Measurements from ENCODE around the gene MAB21L4. TPM values are rescaled to one million over a fixed set of nuclear protein-coding genes. Genes with fewer than 3 reads are reported as not detected.
A peak's percentile ranks its signal among the peaks of the same experiment; 100 is the strongest.

Gene MAB21L4
- total and polyA plus RNA-seq, 2 donors from 2014 or later: 6.1 to 28.5 TPM

- no peak for TF ChIP-seq CTCF (IDR thresholded peaks at IDR 0.05; ENCODE audit: borderline replicate concordance, extremely low read depth, insufficient read depth)
- H3K4me3 ChIP-seq (ENCODE audit: low read length in 3 of 3): no peak overlapping the region
- FAIRE-seq (no peak), DNase-seq (peak; percentile 43 to 91 (median 59))
- H3K9ac ChIP-seq (ENCODE audit: low read length in 3 of 3): no peak overlapping the region
- no peak overlapping the region for H3K27ac ChIP-seq (ENCODE audit: low read depth in 2 of 2, low read length in 2 of 2)
- intact Hi-C loops (cut with DNase I): no loop called here
- H3K9me3 ChIP-seq (ENCODE audit: control insufficient read depth in 2 of 3, insufficient read depth in 1 of 3, low read length in 3 of 3): no peaks in the 10 kb centered on the region
- H3K27me3 ChIP-seq (ENCODE audit: control insufficient read depth, insufficient read depth, low read length): no peaks in the 10 kb centered on the region
- H3K36me3 ChIP-seq (ENCODE audit: control insufficient read depth in 2 of 3, insufficient read depth in 3 of 3, low read length in 3 of 3): no peaks in the 10 kb centered on the region
- peaks cover 0 to 28% (median 0%) of the 10 kb centered on the region in 3 donors for H3K4me1 ChIP-seq (ENCODE audit: control insufficient read depth in 2 of 3, insufficient read depth in 2 of 3, low read depth in 1 of 3, low read length in 3 of 3)
Measured at GRCh38 chr2:240896871-240897692, 1.1 kb upstream of the MAB21L4 start.

GRCh38 chr2:240896394-240896793 lies 438 bp upstream of the MAB21L4 start:
- DNase-seq (no peak), FAIRE-seq (no peak)
- no peak for TF ChIP-seq CTCF (IDR thresholded peaks at IDR 0.05; ENCODE audit: borderline replicate concordance, extremely low read depth, insufficient read depth)
- intact Hi-C loops (cut with DNase I): no loop called here
- no peaks in the 10 kb centered on the region for H3K9me3 ChIP-seq (ENCODE audit: control insufficient read depth in 2 of 3, insufficient read depth in 1 of 3, low read length in 3 of 3)
- no peaks in the 10 kb centered on the region for H3K36me3 ChIP-seq (ENCODE audit: control insufficient read depth in 2 of 3, insufficient read depth in 3 of 3, low read length in 3 of 3)
- H3K27ac ChIP-seq (ENCODE audit: low read depth in 2 of 2, low read length in 2 of 2): no peak overlapping the region
- H3K27me3 ChIP-seq (ENCODE audit: control insufficient read depth, insufficient read depth, low read length): no peaks in the 10 kb centered on the region
- no peak overlapping the region for H3K9ac ChIP-seq (ENCODE audit: low read length in 3 of 3)
- H3K4me3 ChIP-seq (ENCODE audit: low read length in 3 of 3): peak overlapping the region in 1 of 3 donors; percentile 62
- H3K4me1 ChIP-seq (ENCODE audit: control insufficient read depth in 2 of 3, insufficient read depth in 2 of 3, low read depth in 1 of 3, low read length in 3 of 3): peaks cover 0 to 28% (median 0%) of the 10 kb centered on the region in 3 donors

- TF ChIP-seq CTCF (IDR thresholded peaks at IDR 0.05; ENCODE audit: borderline replicate concordance, extremely low read depth, insufficient read depth): no peak
- Histone ChIP-seq H3K27me3 (ENCODE audit: control insufficient read depth, insufficient read depth, low read length) (no peaks in the 10 kb centered on the region), H3K4me1 (ENCODE audit: control insufficient read depth in 2 of 3, insufficient read depth in 2 of 3, low read depth in 1 of 3, low read length in 3 of 3) (peaks cover 0 to 28% (median 0%) of the 10 kb centered on the region in 3 donors), H3K9me3 (ENCODE audit: control insufficient read depth in 2 of 3, insufficient read depth in 1 of 3, low read length in 3 of 3) (no peaks in the 10 kb centered on the region), H3K9ac (ENCODE audit: low read length in 3 of 3) (no peak overlapping the region), H3K36me3 (ENCODE audit: control insufficient read depth in 2 of 3, insufficient read depth in 3 of 3, low read length in 3 of 3) (no peaks in the 10 kb centered on the region), H3K4me3 (ENCODE audit: low read length in 3 of 3) (peak overlapping the region in 2 of 3 donors; percentile 62 to 64), H3K27ac (ENCODE audit: low read depth in 2 of 2, low read length in 2 of 2) (no peak overlapping the region)
- FAIRE-seq (no peak), DNase-seq (no peak)
- intact Hi-C loops (cut with DNase I): no loop called here
Measured at GRCh38 chr2:240894836-240895558, 959 bp downstream of the MAB21L4 start.

All from kidney (tissue), 14 donors.